Mesothelial cell of epicardium (in vitro differentiated cells): ENCODE data around the gene SRP19. TPM values are rescaled to one million over a fixed set of nuclear protein-coding genes. Genes with fewer than 3 reads are reported as not detected.

Source experiments
- DNase-seq, 2 experiments: peaks; one replicate each; pipeline ENCODE4 v3.0.0; 2021; ENCODE audit warnings: low spot score in 2 of 2; ENCODE audit not compliant: unreplicated experiment in 2 of 2
- H3K27ac Mint-ChIP-seq: 2 replicates; pipeline ENCODE4 v1.8.0; 2021; ENCODE audit warnings: mixed read lengths
- H3K27me3 Mint-ChIP-seq: 2 replicates; pipeline ENCODE4 v1.8.0; 2021; ENCODE audit warnings: low read depth, mixed read lengths
- H3K36me3 Mint-ChIP-seq: 2 replicates; pipeline ENCODE4 v1.8.0; 2021; ENCODE audit warnings: mixed read lengths
- H3K4me1 Mint-ChIP-seq: 2 replicates; pipeline ENCODE4 v1.8.0; 2021; ENCODE audit warnings: mixed read lengths
- H3K4me3 Mint-ChIP-seq: 2 replicates; pipeline ENCODE4 v1.8.0; 2021; ENCODE audit warnings: mild to moderate bottlenecking, moderate library complexity, mixed read lengths
- H3K9me3 Mint-ChIP-seq: 2 replicates; pipeline ENCODE4 v1.8.0; 2021; ENCODE audit warnings: mixed read lengths
- total RNA-seq: library from RNA; stranded (reverse); gene quantifications from 3 replicates; pipeline ENCODE4 v1.2.1, GENCODE V29; 2021
- TF ChIP-seq, protein P1 (sequence below): fragments of 200-600 bp; sonication (generic); IDR thresholded peaks from one replicate; pipeline ENCODE4 v1.5.0; 2021; ENCODE audit warnings: antibody characterized with exemption; ENCODE audit not compliant: unreplicated experiment

The SRP19 gene
- total RNA-seq, 1 donor from 2014 or later, result 45.6 TPM

DNA sequence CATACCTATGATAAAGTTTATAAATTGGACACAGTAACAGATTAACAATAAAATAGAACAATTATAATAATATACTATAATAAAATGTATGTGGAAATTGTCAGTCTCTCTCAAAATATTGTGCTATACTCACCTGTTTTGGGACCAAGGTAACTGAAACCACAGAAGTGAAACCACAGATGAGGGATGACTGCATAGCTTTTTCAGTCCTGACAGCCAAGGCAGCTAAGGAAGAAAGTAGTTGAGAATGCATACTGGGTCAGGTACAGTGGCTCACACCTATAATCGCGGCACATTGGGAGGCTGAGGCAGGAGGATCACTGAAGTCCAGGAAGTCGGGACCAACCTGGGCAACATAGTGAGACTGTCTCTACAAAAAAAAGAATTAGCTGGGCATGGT is 8.9 kb downstream of the SRP19 start:
- no peaks in the 10 kb centered on the region for H3K4me1 Mint-ChIP-seq
- TF ChIP-seq, protein P1, sequence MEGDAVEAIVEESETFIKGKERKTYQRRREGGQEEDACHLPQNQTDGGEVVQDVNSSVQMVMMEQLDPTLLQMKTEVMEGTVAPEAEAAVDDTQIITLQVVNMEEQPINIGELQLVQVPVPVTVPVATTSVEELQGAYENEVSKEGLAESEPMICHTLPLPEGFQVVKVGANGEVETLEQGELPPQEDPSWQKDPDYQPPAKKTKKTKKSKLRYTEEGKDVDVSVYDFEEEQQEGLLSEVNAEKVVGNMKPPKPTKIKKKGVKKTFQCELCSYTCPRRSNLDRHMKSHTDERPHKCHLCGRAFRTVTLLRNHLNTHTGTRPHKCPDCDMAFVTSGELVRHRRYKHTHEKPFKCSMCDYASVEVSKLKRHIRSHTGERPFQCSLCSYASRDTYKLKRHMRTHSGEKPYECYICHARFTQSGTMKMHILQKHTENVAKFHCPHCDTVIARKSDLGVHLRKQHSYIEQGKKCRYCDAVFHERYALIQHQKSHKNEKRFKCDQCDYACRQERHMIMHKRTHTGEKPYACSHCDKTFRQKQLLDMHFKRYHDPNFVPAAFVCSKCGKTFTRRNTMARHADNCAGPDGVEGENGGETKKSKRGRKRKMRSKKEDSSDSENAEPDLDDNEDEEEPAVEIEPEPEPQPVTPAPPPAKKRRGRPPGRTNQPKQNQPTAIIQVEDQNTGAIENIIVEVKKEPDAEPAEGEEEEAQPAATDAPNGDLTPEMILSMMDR, result no peak
- no peak overlapping the region for H3K4me3 Mint-ChIP-seq
- no peak overlapping the region for H3K27ac Mint-ChIP-seq
- H3K36me3 Mint-ChIP-seq, result peaks cover 29% of the 10 kb centered on the region
- no peaks in the 10 kb centered on the region for H3K27me3 Mint-ChIP-seq
- no peaks in the 10 kb centered on the region for H3K9me3 Mint-ChIP-seq
- no peak for DNase-seq

DNA sequence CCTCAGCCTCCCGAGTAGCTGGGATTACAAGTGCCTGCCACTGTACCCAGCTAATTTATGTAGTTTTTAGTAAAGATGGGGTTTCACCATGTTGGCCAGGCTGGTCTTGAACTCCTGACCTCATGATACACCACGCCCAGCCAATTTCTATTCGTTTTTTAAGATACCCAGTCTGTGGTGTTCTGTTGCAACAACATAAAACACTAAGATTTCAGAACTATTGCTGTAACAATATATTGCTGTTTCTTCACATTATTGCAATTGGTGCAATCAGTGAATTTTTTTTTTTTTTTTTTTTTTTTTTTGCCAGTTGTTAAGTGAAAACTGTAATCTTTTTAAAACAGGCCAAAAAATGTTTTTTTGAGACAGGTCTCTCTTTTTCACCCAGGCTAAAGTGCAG is 9.9 kb downstream of the SRP19 start:
- peaks cover 29% of the 10 kb centered on the region for H3K36me3 Mint-ChIP-seq
- H3K4me3 Mint-ChIP-seq, result no peak overlapping the region
- H3K9me3 Mint-ChIP-seq, result no peaks in the 10 kb centered on the region
- no peak overlapping the region for H3K27ac Mint-ChIP-seq
- no peaks in the 10 kb centered on the region for H3K27me3 Mint-ChIP-seq
- DNase-seq, result no peak
- H3K4me1 Mint-ChIP-seq, result no peaks in the 10 kb centered on the region
- TF ChIP-seq, protein P1, result no peak

DNA sequence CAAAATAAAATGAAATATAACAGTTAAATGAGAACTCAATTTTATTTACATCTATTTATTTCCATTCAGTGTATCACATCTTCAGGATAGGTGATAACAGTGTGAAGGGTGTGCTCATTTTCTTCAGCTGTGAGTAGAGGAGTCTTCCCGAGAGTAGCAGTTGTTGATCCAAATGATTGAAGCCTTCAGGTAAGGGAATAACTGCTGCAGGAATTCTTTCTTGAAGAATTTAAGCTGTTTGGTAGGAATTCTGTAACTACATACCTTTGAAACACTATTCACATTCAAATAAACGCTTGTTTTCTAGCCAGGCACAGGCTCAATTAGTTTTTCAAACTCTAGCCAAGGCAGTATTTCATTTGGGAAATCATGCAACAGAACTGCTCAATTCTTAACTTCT is 15.3 kb downstream of the SRP19 start:
- Mint-ChIP-seq H3K9me3 (no peaks in the 10 kb centered on the region), H3K4me3 (no peak overlapping the region), H3K4me1 (no peaks in the 10 kb centered on the region), H3K36me3 (peaks cover 9% of the 10 kb centered on the region), H3K27me3 (no peaks in the 10 kb centered on the region), H3K27ac (no peak overlapping the region)
- DNase-seq, result no peak
- TF ChIP-seq, protein P1, result no peak

DNA sequence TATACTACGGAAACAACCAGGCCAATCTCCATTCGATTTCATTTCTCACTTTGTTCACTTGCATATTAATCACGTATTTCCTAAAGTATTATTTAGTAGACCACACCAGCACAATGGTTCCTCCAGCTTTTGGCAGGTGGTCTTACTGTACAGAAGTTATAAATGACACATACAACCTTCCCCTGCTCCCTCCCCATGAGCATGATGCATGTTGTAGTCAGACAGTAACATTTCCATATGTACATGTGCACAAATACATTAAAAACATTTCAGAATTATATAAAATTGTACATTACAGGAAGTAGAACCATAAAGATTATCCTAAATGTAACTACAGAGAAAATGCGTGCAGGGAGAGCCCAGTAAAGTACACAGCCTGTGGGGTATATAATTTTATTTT is 17.0 kb downstream of the SRP19 start:
- no peak for DNase-seq
- no peaks in the 10 kb centered on the region for H3K27me3 Mint-ChIP-seq
- TF ChIP-seq, protein P1, result no peak
- H3K4me1 Mint-ChIP-seq, result no peaks in the 10 kb centered on the region
- H3K27ac Mint-ChIP-seq, result no peak overlapping the region
- H3K4me3 Mint-ChIP-seq, result no peak overlapping the region
- no peaks in the 10 kb centered on the region for H3K9me3 Mint-ChIP-seq
- peaks cover 9% of the 10 kb centered on the region for H3K36me3 Mint-ChIP-seq

DNA sequence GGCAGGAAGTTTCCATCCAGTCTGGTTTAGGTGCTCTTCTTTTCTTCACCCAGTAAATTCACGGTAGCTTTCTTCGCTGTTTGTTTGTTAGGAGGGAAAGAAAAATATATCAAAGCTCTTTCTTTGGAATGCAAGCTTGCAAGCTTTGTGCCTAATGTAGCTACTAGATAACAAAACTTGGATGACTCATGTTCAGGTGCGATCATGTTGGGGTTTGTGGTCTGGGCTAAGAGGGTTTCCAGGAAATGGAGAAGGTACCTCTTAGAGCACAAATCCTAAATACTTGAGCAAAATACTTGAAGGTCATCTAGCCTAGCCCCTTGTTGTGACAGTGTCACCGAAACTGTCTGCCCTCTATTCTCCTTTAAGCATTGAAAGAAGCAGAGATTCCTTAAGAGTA is 17.7 kb downstream of the SRP19 start:
- TF ChIP-seq, protein P1, result no peak
- Mint-ChIP-seq H3K4me3 (no peak overlapping the region), H3K27ac (peak overlapping the region; percentile 8), H3K4me1 (no peaks in the 10 kb centered on the region), H3K27me3 (no peaks in the 10 kb centered on the region), H3K36me3 (peaks cover 9% of the 10 kb centered on the region), H3K9me3 (no peaks in the 10 kb centered on the region)
- no peak for DNase-seq
